Measurements from ENCODE around the gene HDAC10. TPM values are rescaled to one million over a fixed set of nuclear protein-coding genes. Genes with fewer than 3 reads are reported as not detected.

HDAC10 gene
- total RNA-seq, 1 experiment from 2014 or later = 71.3 TPM

DNA sequence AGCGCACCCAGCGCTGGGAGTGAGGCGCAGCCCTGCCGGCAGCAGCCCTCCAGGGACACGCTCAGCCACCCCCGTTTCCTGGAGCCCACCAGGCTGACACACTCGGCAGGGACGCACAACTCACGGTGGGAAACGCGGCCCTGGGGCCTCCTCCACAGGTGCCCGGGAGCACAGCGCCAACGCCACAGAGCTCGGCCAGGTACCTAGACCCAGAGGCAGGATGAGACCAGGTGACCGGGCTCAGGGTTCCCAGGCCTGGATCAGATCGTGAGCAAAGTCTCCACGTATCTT, 24.2 kb downstream of the HDAC10 start:
- H3K27me3 ChIP-seq (ENCODE audit: control insufficient read depth, insufficient read depth, low read length) = no peaks in the 10 kb centered on the region
- H3K4me3 ChIP-seq (ENCODE audit: low read depth in 2 of 2, low read length in 2 of 2) = no peak overlapping the region
- ChIA-PET POLR2A (no interaction called here), CTCF (no interaction called here)
- DNase-seq (ENCODE audit: low read depth, low spot score) = no peak
- no peak overlapping the region for H3K27ac ChIP-seq (ENCODE audit: low read length)
- in situ Hi-C loops (cut with HindIII; ENCODE audit: low pct_unique_long_range_greater_than_20kb, low sequenced_read_pairs) = no loop called here
- H3K9me3 ChIP-seq (ENCODE audit: control insufficient read depth, insufficient read depth, low read depth, low read length) = no peaks in the 10 kb centered on the region
- BruUV-seq (replicated peaks) = no TSS peak
- TF ChIP-seq SIN3A (IDR thresholded peaks at IDR 0.05; ENCODE audit: borderline replicate concordance, insufficient read depth, low read depth, low read length) (no peak), TCF7L2 (IDR thresholded peaks at IDR 0.05; ENCODE audit: low read depth, low read length) (no peak)
- no peaks in the 10 kb centered on the region for H3K36me3 ChIP-seq (ENCODE audit: control insufficient read depth, insufficient read depth, low read length)
- H3K4me1 ChIP-seq (ENCODE audit: control insufficient read depth, insufficient read depth, low read length) = no peaks in the 10 kb centered on the region
- intact Hi-C loops (cut with micrococcal nuclease; ENCODE audit: unreplicated experiment) = no loop called here
- ATAC-seq = no peak

GRCh38 chr22:50226063-50226874, 24.8 kb downstream of the HDAC10 start:
- H3K27me3 ChIP-seq (ENCODE audit: control insufficient read depth, insufficient read depth, low read length) = no peaks in the 10 kb centered on the region
- H3K9me3 ChIP-seq (ENCODE audit: control insufficient read depth, insufficient read depth, low read depth, low read length) = no peaks in the 10 kb centered on the region
- intact Hi-C loops (cut with micrococcal nuclease; ENCODE audit: unreplicated experiment) = no loop called here
- no peaks in the 10 kb centered on the region for H3K36me3 ChIP-seq (ENCODE audit: control insufficient read depth, insufficient read depth, low read length)
- no TSS peak for BruUV-seq (replicated peaks)
- H3K27ac ChIP-seq (ENCODE audit: low read length) = no peak overlapping the region
- ATAC-seq (no peak), DNase-seq (ENCODE audit: low read depth, low spot score) (no peak)
- in situ Hi-C loops (cut with HindIII; ENCODE audit: low pct_unique_long_range_greater_than_20kb, low sequenced_read_pairs) = no loop called here
- no peak overlapping the region for H3K4me3 ChIP-seq (ENCODE audit: low read depth in 2 of 2, low read length in 2 of 2)
- ChIA-PET POLR2A (interaction anchor here (0.7 kb wide), 1 partner anchor 415 kb away, joined by 3 read pairs; no protein-coding TSS in a partner anchor), CTCF (no interaction called here)
- H3K4me1 ChIP-seq (ENCODE audit: control insufficient read depth, insufficient read depth, low read length) = no peaks in the 10 kb centered on the region
- TF ChIP-seq CTCF (IDR thresholded peaks at IDR 0.05) (no peak), POLR2AphosphoS5 (IDR thresholded peaks at IDR 0.05; ENCODE audit: low read depth, low read length) (no peak)
- TF ChIP-seq, protein P1, sequence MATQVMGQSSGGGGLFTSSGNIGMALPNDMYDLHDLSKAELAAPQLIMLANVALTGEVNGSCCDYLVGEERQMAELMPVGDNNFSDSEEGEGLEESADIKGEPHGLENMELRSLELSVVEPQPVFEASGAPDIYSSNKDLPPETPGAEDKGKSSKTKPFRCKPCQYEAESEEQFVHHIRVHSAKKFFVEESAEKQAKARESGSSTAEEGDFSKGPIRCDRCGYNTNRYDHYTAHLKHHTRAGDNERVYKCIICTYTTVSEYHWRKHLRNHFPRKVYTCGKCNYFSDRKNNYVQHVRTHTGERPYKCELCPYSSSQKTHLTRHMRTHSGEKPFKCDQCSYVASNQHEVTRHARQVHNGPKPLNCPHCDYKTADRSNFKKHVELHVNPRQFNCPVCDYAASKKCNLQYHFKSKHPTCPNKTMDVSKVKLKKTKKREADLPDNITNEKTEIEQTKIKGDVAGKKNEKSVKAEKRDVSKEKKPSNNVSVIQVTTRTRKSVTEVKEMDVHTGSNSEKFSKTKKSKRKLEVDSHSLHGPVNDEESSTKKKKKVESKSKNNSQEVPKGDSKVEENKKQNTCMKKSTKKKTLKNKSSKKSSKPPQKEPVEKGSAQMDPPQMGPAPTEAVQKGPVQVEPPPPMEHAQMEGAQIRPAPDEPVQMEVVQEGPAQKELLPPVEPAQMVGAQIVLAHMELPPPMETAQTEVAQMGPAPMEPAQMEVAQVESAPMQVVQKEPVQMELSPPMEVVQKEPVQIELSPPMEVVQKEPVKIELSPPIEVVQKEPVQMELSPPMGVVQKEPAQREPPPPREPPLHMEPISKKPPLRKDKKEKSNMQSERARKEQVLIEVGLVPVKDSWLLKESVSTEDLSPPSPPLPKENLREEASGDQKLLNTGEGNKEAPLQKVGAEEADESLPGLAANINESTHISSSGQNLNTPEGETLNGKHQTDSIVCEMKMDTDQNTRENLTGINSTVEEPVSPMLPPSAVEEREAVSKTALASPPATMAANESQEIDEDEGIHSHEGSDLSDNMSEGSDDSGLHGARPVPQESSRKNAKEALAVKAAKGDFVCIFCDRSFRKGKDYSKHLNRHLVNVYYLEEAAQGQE (IDR thresholded peaks at IDR 0.05; ENCODE audit: insufficient read depth in 1 of 2, low read depth in 2 of 2, low read length in 1 of 2) = no peak

DNA sequence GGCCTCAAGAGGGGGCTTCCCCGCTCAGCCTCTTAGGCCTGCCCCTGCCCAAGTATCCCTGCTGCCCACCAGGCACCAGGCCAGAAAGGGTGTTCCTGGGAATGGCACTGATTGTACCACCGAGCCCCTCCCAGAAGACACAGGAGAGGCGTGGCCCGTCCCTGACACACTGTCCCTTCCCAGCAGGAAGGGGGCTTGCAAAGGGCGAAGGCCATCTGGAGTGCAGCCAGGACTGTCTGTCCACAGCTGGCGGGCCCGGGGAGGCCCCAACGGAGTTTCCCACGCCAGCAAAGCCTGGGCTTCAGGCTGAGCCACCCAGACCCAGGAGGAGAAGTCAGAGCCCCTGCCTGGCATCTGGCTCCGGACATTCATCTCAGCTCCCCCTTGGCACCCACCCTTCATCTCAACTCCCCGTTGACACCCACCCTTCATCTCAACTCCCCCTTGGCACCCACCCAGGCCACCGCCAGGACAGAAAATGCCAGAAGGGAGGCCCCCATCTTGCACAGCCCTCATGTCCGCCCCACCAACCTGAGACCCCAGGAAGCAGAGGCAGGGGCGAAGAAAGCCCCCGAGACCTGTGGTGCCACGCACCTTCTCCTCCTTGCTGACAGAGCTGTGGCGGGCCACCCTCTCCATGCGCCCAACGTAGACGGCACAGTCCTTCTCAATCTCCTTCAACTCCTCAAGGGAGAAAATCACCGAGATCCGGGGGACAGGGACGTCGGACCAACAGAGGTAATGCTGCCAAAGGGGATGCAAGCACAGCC, 25.7 kb downstream of the HDAC10 start:
- no TSS peak for BruUV-seq (replicated peaks)
- intact Hi-C loops (cut with micrococcal nuclease; ENCODE audit: unreplicated experiment) = no loop called here
- no peak for ATAC-seq

More for the DNA sequence above, 25.7 kb downstream of the HDAC10 start:
- Histone ChIP-seq H3K36me3 (ENCODE audit: control insufficient read depth, insufficient read depth, low read length) (no peaks in the 10 kb centered on the region), H3K4me1 (ENCODE audit: control insufficient read depth, insufficient read depth, low read length) (no peaks in the 10 kb centered on the region), H3K27ac (ENCODE audit: low read length) (no peak overlapping the region), H3K9me3 (ENCODE audit: control insufficient read depth, insufficient read depth, low read depth, low read length) (no peaks in the 10 kb centered on the region), H3K4me3 (ENCODE audit: low read depth in 2 of 2, low read length in 2 of 2) (no peak overlapping the region), H3K27me3 (ENCODE audit: control insufficient read depth, insufficient read depth, low read length) (no peaks in the 10 kb centered on the region)
- TF ChIP-seq CTCF (IDR thresholded peaks at IDR 0.05) (no peak), TCF7L2 (IDR thresholded peaks at IDR 0.05; ENCODE audit: low read depth, low read length) (no peak), SIN3A (IDR thresholded peaks at IDR 0.05; ENCODE audit: borderline replicate concordance, insufficient read depth, low read depth, low read length) (no peak), POLR2AphosphoS5 (IDR thresholded peaks at IDR 0.05; ENCODE audit: low read depth, low read length) (no peak)
- TF ChIP-seq, protein P1 (IDR thresholded peaks at IDR 0.05; ENCODE audit: insufficient read depth in 1 of 2, low read depth in 2 of 2, low read length in 1 of 2) = no peak
- in situ Hi-C loops (cut with HindIII; ENCODE audit: low pct_unique_long_range_greater_than_20kb, low sequenced_read_pairs) = no loop called here
- POLR2A ChIA-PET = interaction anchor here (0.7 kb wide), 1 partner anchor 415 kb away, joined by 3 read pairs; no protein-coding TSS in a partner anchor
- CTCF ChIA-PET = no interaction called here
- no peak for DNase-seq (ENCODE audit: low read depth, low spot score)
